Measurements from ENCODE around the gene IKBIP.
"Not testable (repeated sequence)": the region's sequence is repeated elsewhere in the genome, so short reads cannot be mapped to it uniquely, and the experiment has no call there.

IKBIP gene, protein sequence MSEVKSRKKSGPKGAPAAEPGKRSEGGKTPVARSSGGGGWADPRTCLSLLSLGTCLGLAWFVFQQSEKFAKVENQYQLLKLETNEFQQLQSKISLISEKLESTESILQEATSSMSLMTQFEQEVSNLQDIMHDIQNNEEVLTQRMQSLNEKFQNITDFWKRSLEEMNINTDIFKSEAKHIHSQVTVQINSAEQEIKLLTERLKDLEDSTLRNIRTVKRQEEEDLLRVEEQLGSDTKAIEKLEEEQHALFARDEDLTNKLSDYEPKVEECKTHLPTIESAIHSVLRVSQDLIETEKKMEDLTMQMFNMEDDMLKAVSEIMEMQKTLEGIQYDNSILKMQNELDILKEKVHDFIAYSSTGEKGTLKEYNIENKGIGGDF

GRCh38 chr12:98644712-98645571, at the start of gene IKBIP, which contains the start of gene APAF1:
TSS of gene IKBIP (minus strand) at chr12:98644788. CDS start at chr12:98644701, 87 bp downstream.
TSS of gene APAF1 (plus strand) at chr12:98645290. CDS start at chr12:98648360, 3,070 bp downstream.
- DNase-seq = peak; percentile 99

DNA sequence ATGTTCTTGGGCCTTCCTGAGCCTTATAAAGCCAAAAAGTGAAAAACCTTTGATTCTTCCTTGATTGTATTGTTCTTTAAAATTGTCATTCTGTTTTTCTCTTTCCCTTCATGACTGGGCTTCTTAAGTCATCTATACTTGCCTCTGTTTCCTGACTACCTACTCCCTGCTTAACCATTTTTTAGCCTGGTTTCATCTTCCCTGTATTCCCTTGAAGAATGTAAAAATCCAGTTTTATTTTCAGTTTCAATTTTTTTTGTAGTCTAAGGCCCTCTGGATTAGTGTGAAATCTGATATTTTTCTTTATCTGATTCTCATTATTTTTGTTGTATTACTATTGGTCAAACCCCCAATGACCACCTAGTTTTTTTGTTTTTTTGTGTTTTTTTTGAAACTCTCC, 46.8 kb upstream of the IKBIP start:
- DNase-seq = no peak

DNA sequence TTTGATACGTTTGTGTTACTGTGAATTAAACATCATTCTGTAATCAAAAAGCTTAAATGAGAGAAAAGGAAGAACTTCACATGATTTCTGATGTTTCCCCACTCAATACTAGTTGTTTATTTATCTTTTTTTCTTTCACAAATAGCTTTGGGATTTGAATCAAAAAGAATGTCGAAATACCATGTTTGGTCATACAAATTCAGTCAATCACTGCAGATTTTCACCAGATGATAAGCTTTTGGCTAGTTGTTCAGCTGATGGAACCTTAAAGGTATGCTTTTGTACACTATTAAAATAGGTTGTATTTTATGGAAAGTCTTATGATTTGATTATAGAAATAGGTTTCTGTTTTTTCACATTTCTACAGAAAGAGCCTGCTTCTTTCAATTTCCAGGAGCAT, 42.0 kb upstream of the IKBIP start:
- no peak for DNase-seq

- no peak for DNase-seq
These were observed 39.6 kb upstream of the IKBIP start for GRCh38 chr12:98684199-98684598.

- DNase-seq = no peak
These were observed 35.0 kb upstream of the IKBIP start for GRCh38 chr12:98679611-98680005.

DNA sequence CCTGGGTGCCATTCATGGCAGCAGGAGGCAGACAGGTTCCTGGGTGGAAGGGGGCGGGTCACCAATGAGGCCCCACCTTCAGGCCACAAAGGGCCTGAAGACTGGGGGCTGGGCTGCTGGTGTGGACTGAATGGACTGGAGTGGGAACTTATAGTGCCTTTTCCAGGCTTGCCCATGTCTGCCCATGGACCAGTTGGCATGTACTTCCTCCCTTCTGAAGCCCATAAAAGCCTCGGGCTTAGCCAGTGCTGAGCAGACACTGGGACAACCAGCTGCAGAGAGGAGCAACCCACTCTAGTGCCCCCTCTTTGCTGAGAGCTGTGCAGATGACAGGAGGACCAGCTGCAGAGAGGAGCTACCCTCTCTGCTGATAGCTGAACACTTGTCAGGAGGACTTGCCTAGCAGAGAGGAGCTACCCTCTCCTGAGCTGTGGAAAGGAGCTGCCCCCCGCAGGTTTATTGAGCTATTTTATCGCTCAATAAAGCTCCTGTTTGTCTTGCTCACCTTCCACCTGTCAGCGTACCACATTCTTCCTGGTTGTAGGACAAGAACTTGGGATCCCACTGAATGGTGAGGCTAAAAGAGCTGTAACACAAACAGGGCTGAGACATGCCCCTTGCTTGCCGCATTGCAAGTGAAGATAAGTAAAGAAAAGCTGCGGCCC, 34.5 kb upstream of the IKBIP start:
- no peak for DNase-seq

- DNase-seq = no peak
These were observed 33.8 kb upstream of the IKBIP start for GRCh38 chr12:98678236-98678945.

GRCh38 chr12:98674841-98675240, 30.3 kb upstream of the IKBIP start:
- no peak for DNase-seq

DNA sequence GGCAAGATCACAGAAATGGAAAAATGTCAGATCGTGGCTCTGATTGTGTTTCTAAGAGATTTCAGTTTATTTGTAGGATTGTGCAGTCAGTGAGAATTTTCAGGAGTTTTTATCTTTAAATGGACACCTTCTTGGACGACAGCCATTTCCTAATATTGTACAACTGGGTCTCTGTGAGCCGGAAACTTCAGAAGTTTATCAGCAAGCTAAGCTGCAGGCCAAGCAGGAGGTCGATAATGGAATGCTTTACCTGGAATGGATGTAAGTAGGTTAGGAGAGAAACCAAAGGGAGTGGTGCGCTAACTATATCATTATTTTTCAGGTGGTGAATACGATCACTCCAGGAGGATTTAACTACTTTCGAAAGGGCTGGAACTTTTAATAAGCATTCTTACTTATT, 26.9 kb upstream of the IKBIP start:
- DNase-seq = no peak

DNA sequence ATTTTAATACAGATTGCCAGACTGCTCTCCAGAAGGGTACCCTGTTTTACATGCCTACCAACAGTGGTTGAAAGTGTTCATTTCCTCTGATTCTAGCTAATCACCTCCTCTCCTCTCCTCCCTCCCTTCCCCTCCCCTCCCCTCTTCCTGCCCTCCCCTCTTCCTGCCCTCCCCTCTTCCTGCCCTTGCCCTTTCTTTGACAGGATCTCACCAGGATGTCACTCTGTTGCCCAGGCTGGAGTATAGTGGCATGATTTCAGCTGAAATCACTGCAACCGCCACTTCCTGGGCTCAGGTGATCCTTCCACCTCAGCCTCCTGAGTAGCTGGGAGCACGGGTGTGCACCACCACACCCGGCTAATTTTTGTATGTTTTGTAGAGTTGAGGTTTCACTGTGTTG, 25.2 kb upstream of the IKBIP start:
- DNase-seq = no peak

- DNase-seq = no peak
These were observed 15.9 kb upstream of the IKBIP start for GRCh38 chr12:98660521-98660920.

GRCh38 chr12:98656289-98657101, 11.9 kb upstream of the IKBIP start:
- DNase-seq = no peak

DNA sequence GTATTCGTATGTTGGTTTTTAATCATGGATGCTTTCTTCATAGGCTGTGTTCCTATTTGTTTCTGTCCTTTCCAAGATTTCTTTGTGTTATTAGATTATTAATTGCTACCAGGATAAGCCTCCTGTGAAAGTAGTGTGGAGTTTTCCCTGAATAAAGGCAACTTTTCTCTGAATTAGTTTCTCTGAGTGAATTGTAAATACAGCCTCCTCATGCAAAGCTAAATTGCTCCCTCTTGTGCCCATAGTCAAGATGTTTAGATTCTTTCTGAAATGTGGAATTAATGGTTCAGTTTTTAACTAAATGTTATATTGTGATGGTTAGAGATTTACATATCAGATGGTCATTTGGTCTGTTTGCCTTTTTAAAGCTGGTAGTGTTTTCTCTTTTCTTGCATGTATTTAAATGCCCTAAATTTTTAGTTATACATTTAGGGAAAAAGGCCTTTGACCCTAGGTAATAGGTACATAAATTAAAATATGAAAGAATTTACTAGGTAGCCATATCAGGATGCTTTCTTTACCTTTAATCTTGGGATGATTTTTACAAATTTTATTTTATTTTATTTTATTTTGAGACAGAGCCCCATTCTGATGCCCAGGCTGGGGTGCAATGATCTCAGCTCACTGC, 9.4 kb upstream of the IKBIP start:
- DNase-seq = no peak

GRCh38 chr12:98651328-98651727, 6.7 kb upstream of the IKBIP start:
- no peak for DNase-seq

GRCh38 chr12:98646294-98647090, 1.9 kb upstream of the IKBIP start:
- no peak for DNase-seq

DNA sequence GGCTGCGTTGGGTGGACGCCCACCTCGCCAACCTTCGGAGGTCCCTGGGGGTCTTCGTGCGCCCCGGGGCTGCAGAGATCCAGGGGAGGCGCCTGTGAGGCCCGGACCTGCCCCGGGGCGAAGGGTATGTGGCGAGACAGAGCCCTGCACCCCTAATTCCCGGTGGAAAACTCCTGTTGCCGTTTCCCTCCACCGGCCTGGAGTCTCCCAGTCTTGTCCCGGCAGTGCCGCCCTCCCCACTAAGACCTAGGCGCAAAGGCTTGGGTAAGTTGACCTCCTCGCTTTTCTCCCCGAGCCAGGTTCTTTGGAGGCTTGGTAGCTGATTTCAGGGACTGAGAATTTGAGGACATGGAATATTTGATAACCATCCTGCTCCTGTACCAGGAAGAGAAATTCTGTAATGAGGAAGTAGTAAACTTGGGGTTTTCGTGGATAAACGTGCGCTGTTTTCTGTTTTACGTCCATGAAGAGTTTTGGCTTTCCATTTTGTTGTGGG, 1.0 kb upstream of the IKBIP start:
- DNase-seq = peak; percentile 68

GRCh38 chr12:98644433-98644711, 216 bp downstream of the IKBIP start:
- peak; percentile 94 for DNase-seq

DNA sequence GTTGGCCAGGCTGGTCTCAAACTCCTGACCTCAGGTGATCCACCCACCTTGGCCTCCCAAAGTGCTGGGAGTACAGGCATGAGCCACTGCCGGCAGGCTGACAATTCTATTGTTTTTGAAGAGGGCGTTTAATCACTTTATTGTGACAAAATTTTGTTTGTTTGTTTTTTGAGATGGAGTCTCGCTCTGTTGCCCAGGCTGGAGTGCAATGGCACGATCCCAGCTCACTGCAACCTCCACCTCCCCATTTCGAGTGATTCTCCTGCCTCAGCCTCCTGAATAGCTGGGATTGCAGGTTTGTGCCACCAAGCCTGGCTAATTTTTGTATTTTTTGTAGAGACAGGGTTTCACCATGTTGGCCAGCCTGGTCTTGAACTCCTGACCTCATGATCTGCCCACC, 1.8 kb downstream of the IKBIP start:
- DNase-seq = not testable (repeated sequence)

DNA sequence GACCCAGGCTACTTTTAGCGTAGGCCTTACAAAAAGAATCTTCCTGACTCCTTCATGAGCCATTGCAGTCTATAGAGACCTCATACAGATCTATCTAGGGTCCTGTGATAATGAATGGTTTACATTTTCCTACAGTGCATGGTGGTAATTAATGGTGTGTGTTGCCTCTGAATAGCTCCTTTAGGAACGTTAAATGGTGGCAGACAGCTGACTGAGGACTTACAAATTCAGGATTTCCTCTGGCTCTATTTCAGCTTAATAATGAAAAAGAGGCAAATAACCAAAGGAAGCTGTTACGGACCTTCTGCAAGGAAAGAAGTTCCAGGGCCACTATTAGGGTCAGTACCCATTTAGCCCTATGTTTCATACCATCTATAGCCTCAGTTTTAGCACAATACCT, 5.1 kb downstream of the IKBIP start:
- no peak for DNase-seq

GRCh38 chr12:98638009-98638408, 6.6 kb downstream of the IKBIP start:
- DNase-seq = no peak

DNA sequence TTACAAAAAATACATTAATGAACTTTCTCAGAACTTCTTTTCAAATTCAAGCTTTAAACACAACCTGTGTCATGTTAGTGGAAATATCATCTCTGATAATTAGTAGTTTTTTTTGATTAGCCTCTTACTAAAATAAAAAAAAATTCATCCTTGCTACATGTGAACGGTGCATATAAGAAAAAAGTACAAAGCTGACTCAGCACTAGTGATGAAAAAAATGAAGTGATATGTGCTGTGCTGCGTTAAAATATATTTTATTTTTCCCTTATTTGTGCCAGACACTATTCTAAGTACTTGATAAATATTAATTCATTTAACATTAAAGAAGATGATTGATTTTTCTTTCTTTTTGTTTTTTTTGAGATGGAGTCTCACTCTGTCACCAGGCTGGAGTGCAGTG, 7.5 kb downstream of the IKBIP start:
- no peak for DNase-seq
